Ishikawa (cell line): ENCODE data around the gene GJC1.

Source experiments
- CREB1 ChIP-seq: IDR thresholded peaks from 2 replicates; pipeline ENCODE4 v1.6.1; 2012; ENCODE audit warnings: low read depth
- EP300 ChIP-seq: IDR thresholded peaks from 2 replicates; pipeline ENCODE4 v1.6.1; 2012; ENCODE audit warnings: borderline replicate concordance
- MAX ChIP-seq: IDR thresholded peaks from 2 replicates; pipeline ENCODE4 v1.6.1; 2012
- TAF1 ChIP-seq: IDR thresholded peaks from 2 replicates; pipeline ENCODE4 v1.6.1; 2012; ENCODE audit warnings: low read depth, mild to moderate bottlenecking
- TCF12 ChIP-seq: IDR thresholded peaks from 2 replicates; pipeline ENCODE4 v1.6.1; 2012; ENCODE audit warnings: low read depth
- TEAD4 ChIP-seq: IDR thresholded peaks from 2 replicates; pipeline ENCODE4 v1.6.1; 2012
- YY1 ChIP-seq: IDR thresholded peaks from 2 replicates; pipeline ENCODE4 v1.6.1; 2012; ENCODE audit warnings: low read depth
- ZBTB7A ChIP-seq: IDR thresholded peaks from 2 replicates; pipeline ENCODE4 v1.6.1; 2012; ENCODE audit warnings: low read depth

- no peak for TF ChIP-seq MAX
- TF ChIP-seq TAF1 = no peak
- no peak for TF ChIP-seq ZBTB7A
- no peak for TF ChIP-seq TCF12
- no peak for TF ChIP-seq YY1
- no peak for TF ChIP-seq TEAD4
- no peak for TF ChIP-seq CREB1
- TF ChIP-seq EP300 = no peak
Observed at GRCh38 chr17:44831371-44831770, 1.3 kb upstream of the GJC1 start.
